Fibroblast of mammary gland (primary cell): Measurements from ENCODE around the gene ITPR3.
A peak's percentile ranks its signal among the peaks of the same experiment; 100 is the strongest.

Experiments used
- DNase-seq: peaks from one replicate; pipeline ENCODE4 v3.0.0-alpha.2; 2010; ENCODE audit warnings: low read depth
- H3K4me3 ChIP-seq: 2 replicates; pipeline ENCODE4 v1.5.1; 2011; ENCODE audit warnings: low read depth, mild to moderate bottlenecking, low read length, moderate library complexity; ENCODE audit not compliant: control insufficient read depth
- TF ChIP-seq, protein P1 (sequence below): conservative IDR thresholded peaks from 2 replicates; pipeline ENCODE4 v1.5.1; 2011; ENCODE audit warnings: low read depth, low read length, inconsistent platforms; ENCODE audit not compliant: control insufficient read depth, insufficient read depth

Gene ITPR3

DNA sequence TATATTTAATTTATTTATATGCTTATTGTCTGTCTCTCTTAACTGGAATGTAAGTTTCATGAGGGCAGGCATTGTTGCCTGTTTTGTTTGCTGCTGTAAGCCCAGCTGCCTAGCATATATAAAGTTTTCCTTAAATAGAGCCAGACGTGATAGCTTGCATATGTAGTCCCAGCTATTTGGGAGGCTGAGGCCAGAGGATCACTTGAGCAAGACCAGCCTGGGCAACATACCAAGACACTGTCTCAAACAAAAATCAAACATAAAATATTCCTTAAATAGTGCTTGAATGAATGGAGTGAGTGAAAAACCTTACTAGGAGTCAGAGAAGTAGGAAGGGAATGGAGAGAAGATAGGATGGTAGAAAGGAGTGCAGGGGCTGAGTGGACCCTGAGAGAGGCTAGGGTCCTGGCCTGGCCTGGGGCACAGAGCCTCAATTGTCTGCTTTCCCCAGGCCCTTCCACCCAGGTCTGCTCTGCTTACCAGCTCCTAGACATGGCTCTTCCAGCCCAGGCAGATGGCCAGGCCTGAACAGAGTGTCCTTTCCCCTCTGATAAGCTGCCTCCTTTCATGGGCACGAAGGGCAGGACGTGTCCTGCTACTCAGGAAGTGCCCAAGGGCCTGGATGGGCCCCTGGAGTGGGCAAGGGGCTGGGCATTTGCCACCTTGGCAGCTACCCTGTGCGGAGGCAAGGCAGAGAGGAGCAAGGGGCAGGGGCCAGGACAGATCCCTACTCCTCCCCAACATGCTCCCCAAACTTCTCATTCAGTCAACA is 23.4 kb upstream of the ITPR3 start:
- DNase-seq, result no peak
- TF ChIP-seq, protein P1, sequence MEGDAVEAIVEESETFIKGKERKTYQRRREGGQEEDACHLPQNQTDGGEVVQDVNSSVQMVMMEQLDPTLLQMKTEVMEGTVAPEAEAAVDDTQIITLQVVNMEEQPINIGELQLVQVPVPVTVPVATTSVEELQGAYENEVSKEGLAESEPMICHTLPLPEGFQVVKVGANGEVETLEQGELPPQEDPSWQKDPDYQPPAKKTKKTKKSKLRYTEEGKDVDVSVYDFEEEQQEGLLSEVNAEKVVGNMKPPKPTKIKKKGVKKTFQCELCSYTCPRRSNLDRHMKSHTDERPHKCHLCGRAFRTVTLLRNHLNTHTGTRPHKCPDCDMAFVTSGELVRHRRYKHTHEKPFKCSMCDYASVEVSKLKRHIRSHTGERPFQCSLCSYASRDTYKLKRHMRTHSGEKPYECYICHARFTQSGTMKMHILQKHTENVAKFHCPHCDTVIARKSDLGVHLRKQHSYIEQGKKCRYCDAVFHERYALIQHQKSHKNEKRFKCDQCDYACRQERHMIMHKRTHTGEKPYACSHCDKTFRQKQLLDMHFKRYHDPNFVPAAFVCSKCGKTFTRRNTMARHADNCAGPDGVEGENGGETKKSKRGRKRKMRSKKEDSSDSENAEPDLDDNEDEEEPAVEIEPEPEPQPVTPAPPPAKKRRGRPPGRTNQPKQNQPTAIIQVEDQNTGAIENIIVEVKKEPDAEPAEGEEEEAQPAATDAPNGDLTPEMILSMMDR, result no peak
- no peak overlapping the region for H3K4me3 ChIP-seq

DNA sequence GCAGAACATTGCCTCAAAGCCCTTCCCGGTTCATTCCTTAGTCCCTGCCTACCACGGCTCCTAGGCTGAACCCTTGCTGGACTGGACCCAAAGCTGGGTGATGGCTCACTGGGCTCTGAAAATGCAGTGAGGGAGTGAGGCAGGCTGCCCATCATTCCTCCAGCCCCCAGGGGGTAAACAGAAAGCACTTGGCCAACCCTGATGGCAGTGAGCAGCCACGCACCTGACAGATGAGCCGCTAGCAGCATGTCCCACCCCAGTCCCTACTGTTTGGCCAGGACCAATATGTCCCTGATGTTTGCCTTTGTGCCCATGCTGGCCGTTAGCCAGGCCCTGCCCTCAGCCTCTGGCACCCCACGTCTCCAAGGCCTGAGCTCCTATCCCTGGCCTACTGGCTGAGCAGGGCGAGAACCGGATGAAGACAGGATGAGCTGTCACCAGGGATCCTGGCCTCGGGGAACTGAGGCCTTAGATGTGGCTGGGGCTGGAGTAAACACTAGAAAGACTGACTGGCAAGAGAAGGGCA is 21.6 kb upstream of the ITPR3 start:
- DNase-seq, result no peak
- TF ChIP-seq, protein P1, result no peak

DNA sequence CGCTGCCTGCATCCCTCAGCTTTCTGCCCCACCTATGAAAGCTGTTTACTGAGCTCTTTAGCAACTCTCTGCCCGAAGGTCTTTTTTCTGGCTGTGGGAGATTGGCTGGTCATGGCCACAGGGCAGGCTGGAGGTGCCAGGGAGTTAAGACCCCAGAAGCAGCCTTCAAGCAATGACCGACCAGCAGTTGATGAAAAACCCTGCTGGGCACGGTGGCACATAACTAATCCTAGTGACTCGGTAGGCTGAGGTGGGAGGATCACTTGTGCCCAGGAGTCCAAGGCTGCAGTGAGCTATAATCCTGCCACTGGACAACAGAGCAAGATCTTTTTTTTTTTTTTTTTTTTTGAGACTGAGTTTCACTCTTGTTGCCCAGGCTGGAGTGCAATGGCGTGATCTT is 20.4 kb upstream of the ITPR3 start:
- DNase-seq, result no peak
- TF ChIP-seq, protein P1, result no peak
- no peak overlapping the region for H3K4me3 ChIP-seq

More for the DNA sequence above, 21.6 kb upstream of the ITPR3 start:
- H3K4me3 ChIP-seq, result no peak overlapping the region

DNA sequence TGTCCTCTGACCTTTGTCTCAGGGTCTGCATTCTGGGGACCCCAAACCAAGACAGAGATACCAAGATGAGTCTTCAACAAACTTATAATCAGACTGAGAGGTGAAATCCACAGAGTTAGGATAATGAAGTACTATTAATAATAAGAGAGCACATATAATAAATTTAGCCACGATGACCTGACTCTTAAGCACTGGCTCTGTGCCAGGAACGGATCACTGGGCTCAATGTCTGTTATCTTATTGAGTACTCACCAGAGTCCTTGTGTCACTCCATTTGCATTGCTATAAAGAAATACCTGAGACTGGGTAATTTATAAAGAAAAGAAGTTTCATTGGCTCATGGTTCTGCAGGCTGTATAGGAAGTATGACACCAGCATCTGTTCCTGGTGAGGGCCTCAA is 18.9 kb upstream of the ITPR3 start:
- H3K4me3 ChIP-seq, result no peak overlapping the region
- DNase-seq, result no peak
- TF ChIP-seq, protein P1, result no peak

DNA sequence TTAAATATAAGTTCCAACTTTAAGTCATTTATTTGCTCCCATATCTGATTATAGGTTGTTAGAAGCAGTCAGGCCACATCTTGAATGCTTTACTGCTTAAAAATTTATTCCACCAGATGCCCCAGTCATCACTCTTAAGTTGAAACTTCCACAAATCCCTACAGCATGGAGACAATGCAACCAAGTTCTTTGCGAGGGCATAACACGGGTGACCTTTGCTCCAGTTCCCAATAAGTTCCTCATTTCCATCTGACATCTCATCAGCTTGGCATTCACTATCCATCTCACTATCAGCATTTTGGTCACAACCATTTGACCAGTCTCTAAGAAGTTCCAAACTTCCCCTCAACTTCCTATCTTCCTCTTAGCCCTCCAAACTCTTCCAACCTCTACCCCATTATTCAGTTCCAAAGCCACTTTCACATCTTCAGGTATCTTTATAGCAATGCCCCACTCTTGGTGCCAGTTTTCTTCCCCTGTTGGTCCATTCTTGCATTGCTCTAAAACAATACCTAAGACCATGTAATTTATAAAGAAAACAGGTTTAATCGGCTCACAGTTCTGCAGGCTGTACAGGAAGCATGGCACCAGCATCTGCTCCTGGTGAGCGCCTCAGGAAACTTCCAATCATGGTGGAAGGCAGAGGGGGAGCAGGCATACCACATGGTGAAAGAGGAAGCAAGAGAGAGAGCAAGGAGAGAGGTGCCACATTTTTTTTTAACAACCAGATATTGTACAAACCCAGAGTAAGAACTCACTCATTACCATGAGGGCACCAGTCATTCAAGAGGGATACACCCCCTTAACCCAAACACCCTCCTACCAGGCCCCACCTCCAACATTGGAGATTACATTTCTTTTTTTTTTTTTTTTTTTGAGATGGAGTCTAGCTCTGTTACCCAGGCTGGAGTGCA is 15.9 kb upstream of the ITPR3 start:
- peak; percentile 34 for DNase-seq
- TF ChIP-seq, protein P1, result no peak

DNA sequence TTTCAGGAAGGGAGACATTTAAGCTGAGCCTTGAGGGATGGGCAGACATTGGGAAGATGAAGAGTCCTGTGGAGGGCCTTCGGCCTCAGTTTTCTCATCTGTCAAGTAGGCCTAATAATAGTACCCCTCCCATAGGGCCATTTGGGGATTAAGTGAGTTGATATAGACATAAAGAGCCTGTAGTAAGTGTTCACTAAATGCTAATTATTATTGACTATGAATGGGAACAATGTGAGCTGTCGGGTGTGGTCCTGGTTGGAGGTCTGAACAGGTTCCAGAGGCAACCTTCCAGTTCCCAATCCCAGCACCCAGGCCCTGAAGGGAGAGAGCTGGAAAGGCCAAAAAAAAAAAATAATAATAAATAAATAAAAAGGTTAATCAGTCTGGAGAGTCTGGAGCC is 14.5 kb upstream of the ITPR3 start:
- no peak overlapping the region for H3K4me3 ChIP-seq
- DNase-seq, result no peak
- TF ChIP-seq, protein P1, result no peak

More for the DNA sequence above, 15.9 kb upstream of the ITPR3 start:
- no peak overlapping the region for H3K4me3 ChIP-seq
